BJ (cell line): ENCODE data around the gene IFIT3. TPM values are rescaled to one million over a fixed set of nuclear protein-coding genes. Genes with fewer than 3 reads are reported as not detected.
"Not testable (repeated sequence)": the region's sequence is repeated elsewhere in the genome, so short reads cannot be mapped to it uniquely, and the experiment has no call there.

ENCODE experiments used
- CTCF ChIA-PET: fragments of 350-600 bp; formaldehyde crosslinking; extraction: SDS; loops from one replicate; lab custom pipeline; 2021; ENCODE audit warnings: antibody characterized with exemption, inconsistent platforms; lab: Yijun Ruan, JAX
- POLR2A ChIA-PET: fragments of 300-600 bp; sonication (Branson Sonifier 250); formaldehyde crosslinking; extraction: SDS; loops from one replicate; lab custom pipeline; 2021; ENCODE audit warnings: antibody characterized with exemption; lab: Charles Lee
- DNase-seq: peaks from one replicate; pipeline ENCODE4 v3.0.0-alpha.2; 2011; ENCODE audit warnings: low read depth
- H3K27me3 ChIP-seq: 2 replicates; pipeline ENCODE4 v1.6.0; 2011; ENCODE audit warnings: low read length; ENCODE audit not compliant: control insufficient read depth, insufficient read depth
- H3K36me3 ChIP-seq: 2 replicates; pipeline ENCODE4 v1.5.1; 2011; ENCODE audit warnings: low read length; ENCODE audit not compliant: control insufficient read depth, insufficient read depth
- H3K4me3 ChIP-seq: 2 replicates; pipeline ENCODE4 v1.5.1; 2011; ENCODE audit warnings: low read depth, mild to moderate bottlenecking, control low read depth, low read length
- CTCF ChIP-seq: IDR thresholded peaks from 2 replicates; pipeline ENCODE4 v1.5.1; 2011; ENCODE audit warnings: low read depth, mild to moderate bottlenecking, control low read depth, inconsistent platforms, low read length, moderate library complexity; ENCODE audit not compliant: insufficient read depth
- polyA plus RNA-seq: library from polyadenylated mRNA; depleted of rRNA; stranded (reverse); fragments of >200 nt; gene quantifications from 2 replicates; pipeline ENCODE4 v1.2.3, GENCODE V29; 2011

Gene IFIT3
- polyA plus RNA-seq, 1 experiment: 18.7 TPM

GRCh38 chr10:89310056-89310893 is 17.5 kb upstream of the IFIT3 start:
- H3K4me3 ChIP-seq: no peak overlapping the region
- no peak for DNase-seq
- POLR2A ChIA-PET: no interaction called here
- TF ChIP-seq CTCF: no peak
- CTCF ChIA-PET: no interaction called here
- H3K27me3 ChIP-seq: no peaks in the 10 kb centered on the region
- H3K36me3 ChIP-seq: 0 out of 2 replicates have a peak, but pooled peaks cover 1% of the 10 kb centered on the region

GRCh38 chr10:89312973-89313372 is 14.8 kb upstream of the IFIT3 start:
- Histone ChIP-seq H3K27me3 (no peaks in the 10 kb centered on the region), H3K36me3 (no peaks in the 10 kb centered on the region), H3K4me3 (no peak overlapping the region)
- CTCF ChIA-PET: no interaction called here
- TF ChIP-seq CTCF: no peak
- POLR2A ChIA-PET: no interaction called here
- no peak for DNase-seq

- DNase-seq: no peak
- POLR2A ChIA-PET: no interaction called here
- no peaks in the 10 kb centered on the region for H3K27me3 ChIP-seq
- H3K36me3 ChIP-seq: no peaks in the 10 kb centered on the region
- CTCF ChIA-PET: no interaction called here
- H3K4me3 ChIP-seq: no peak overlapping the region
- no peak for TF ChIP-seq CTCF
Measured at GRCh38 chr10:89314676-89315075, 13.1 kb upstream of the IFIT3 start.

- POLR2A ChIA-PET, H3K4me3 ChIP-seq, H3K27me3 ChIP-seq, DNase-seq, H3K36me3 ChIP-seq, CTCF ChIA-PET: not testable (repeated sequence)
Measured at GRCh38 chr10:89318047-89318446, 9.8 kb upstream of the IFIT3 start.

- POLR2A ChIA-PET, H3K27me3 ChIP-seq, H3K4me3 ChIP-seq, H3K36me3 ChIP-seq, CTCF ChIA-PET, DNase-seq: not testable (repeated sequence)
Measured at GRCh38 chr10:89325081-89325480, 2.7 kb upstream of the IFIT3 start.

- POLR2A ChIA-PET, CTCF ChIA-PET, H3K4me3 ChIP-seq, H3K36me3 ChIP-seq, DNase-seq, H3K27me3 ChIP-seq: not testable (repeated sequence)
Measured at GRCh38 chr10:89325856-89326255, 1.9 kb upstream of the IFIT3 start.

- Histone ChIP-seq H3K27me3 (no peaks in the 10 kb centered on the region), H3K4me3 (no peak overlapping the region), H3K36me3 (no peaks in the 10 kb centered on the region)
- CTCF ChIA-PET: no interaction called here
- no peak for TF ChIP-seq CTCF
- no peak for DNase-seq
- POLR2A ChIA-PET: no interaction called here
Measured at GRCh38 chr10:89329151-89329550, 1.4 kb downstream of the IFIT3 start.

- H3K36me3 ChIP-seq, CTCF ChIA-PET, H3K4me3 ChIP-seq, DNase-seq, H3K27me3 ChIP-seq, POLR2A ChIA-PET: not testable (repeated sequence)
Measured at GRCh38 chr10:89330014-89330413, 2.2 kb downstream of the IFIT3 start.
